ENCODE data around the gene GATB. TPM values are rescaled to one million over a fixed set of nuclear protein-coding genes. Genes with fewer than 3 reads are reported as not detected.

Gene GATB
- total and polyA plus RNA-seq, 2 experiments from 2014 or later, result 17.7 to 18.9 TPM

DNA sequence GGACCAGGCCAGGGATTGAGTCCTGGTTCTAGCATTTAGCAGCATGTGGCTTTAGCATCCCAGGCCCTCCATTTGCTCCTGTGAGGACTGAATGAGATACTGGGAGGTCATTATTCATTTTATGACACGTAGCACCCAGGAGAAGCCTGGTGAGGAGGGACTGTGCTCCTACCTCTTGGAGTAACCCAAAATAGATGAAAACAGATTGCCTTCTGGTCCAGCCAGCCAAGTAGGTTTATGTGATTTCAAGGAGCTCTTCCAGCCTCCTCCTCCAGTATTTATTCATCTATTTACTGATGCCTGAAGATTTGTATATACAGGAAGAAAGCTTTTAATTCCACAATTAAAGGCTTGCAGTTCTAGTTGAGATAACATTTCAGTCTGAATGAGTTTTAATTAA, 109.3 kb downstream of the GATB start:
- Mint-ChIP-seq H3K9me3 (no peaks in the 10 kb centered on the region), H3K27ac (no peak overlapping the region), H3K27me3 (ENCODE audit: insufficient read depth, low read depth, poor library complexity) (peaks cover 3% of the 10 kb centered on the region), H3K4me3 (no peak overlapping the region), H3K36me3 (ENCODE audit: low read depth) (peaks cover 8% of the 10 kb centered on the region), H3K4me1 (peaks cover under 1% of the 10 kb centered on the region; the same call in 1 of the 3 replicates)
- H3K4me2 ChIP-seq, result no peak overlapping the region
- no peak overlapping the region for H3K4me3 ChIP-seq
- H2AFZ ChIP-seq, result no peak overlapping the region
- no peak for TF ChIP-seq EZH2phosphoT487 (IDR thresholded peaks at IDR 0.05; ENCODE audit: unreplicated experiment)
- no peak for TF ChIP-seq ZNF331 (CRISPR knock-in tag; IDR thresholded peaks at IDR 0.05; ENCODE audit: low read depth)
- no peak for TF ChIP-seq POLR2AphosphoS5 (IDR thresholded peaks at IDR 0.05; ENCODE audit: low read depth)
- TF ChIP-seq, protein P1, sequence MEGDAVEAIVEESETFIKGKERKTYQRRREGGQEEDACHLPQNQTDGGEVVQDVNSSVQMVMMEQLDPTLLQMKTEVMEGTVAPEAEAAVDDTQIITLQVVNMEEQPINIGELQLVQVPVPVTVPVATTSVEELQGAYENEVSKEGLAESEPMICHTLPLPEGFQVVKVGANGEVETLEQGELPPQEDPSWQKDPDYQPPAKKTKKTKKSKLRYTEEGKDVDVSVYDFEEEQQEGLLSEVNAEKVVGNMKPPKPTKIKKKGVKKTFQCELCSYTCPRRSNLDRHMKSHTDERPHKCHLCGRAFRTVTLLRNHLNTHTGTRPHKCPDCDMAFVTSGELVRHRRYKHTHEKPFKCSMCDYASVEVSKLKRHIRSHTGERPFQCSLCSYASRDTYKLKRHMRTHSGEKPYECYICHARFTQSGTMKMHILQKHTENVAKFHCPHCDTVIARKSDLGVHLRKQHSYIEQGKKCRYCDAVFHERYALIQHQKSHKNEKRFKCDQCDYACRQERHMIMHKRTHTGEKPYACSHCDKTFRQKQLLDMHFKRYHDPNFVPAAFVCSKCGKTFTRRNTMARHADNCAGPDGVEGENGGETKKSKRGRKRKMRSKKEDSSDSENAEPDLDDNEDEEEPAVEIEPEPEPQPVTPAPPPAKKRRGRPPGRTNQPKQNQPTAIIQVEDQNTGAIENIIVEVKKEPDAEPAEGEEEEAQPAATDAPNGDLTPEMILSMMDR (conservative IDR thresholded peaks at IDR 0.05; ENCODE audit: low read depth in 2 of 2), result no peak
- TF ChIP-seq ZNF114 (CRISPR knock-in tag; IDR thresholded peaks at IDR 0.05), result no peak
- TF ChIP-seq JUNB (IDR thresholded peaks at IDR 0.05; ENCODE audit: unreplicated experiment), result no peak
- TF ChIP-seq, protein P2, sequence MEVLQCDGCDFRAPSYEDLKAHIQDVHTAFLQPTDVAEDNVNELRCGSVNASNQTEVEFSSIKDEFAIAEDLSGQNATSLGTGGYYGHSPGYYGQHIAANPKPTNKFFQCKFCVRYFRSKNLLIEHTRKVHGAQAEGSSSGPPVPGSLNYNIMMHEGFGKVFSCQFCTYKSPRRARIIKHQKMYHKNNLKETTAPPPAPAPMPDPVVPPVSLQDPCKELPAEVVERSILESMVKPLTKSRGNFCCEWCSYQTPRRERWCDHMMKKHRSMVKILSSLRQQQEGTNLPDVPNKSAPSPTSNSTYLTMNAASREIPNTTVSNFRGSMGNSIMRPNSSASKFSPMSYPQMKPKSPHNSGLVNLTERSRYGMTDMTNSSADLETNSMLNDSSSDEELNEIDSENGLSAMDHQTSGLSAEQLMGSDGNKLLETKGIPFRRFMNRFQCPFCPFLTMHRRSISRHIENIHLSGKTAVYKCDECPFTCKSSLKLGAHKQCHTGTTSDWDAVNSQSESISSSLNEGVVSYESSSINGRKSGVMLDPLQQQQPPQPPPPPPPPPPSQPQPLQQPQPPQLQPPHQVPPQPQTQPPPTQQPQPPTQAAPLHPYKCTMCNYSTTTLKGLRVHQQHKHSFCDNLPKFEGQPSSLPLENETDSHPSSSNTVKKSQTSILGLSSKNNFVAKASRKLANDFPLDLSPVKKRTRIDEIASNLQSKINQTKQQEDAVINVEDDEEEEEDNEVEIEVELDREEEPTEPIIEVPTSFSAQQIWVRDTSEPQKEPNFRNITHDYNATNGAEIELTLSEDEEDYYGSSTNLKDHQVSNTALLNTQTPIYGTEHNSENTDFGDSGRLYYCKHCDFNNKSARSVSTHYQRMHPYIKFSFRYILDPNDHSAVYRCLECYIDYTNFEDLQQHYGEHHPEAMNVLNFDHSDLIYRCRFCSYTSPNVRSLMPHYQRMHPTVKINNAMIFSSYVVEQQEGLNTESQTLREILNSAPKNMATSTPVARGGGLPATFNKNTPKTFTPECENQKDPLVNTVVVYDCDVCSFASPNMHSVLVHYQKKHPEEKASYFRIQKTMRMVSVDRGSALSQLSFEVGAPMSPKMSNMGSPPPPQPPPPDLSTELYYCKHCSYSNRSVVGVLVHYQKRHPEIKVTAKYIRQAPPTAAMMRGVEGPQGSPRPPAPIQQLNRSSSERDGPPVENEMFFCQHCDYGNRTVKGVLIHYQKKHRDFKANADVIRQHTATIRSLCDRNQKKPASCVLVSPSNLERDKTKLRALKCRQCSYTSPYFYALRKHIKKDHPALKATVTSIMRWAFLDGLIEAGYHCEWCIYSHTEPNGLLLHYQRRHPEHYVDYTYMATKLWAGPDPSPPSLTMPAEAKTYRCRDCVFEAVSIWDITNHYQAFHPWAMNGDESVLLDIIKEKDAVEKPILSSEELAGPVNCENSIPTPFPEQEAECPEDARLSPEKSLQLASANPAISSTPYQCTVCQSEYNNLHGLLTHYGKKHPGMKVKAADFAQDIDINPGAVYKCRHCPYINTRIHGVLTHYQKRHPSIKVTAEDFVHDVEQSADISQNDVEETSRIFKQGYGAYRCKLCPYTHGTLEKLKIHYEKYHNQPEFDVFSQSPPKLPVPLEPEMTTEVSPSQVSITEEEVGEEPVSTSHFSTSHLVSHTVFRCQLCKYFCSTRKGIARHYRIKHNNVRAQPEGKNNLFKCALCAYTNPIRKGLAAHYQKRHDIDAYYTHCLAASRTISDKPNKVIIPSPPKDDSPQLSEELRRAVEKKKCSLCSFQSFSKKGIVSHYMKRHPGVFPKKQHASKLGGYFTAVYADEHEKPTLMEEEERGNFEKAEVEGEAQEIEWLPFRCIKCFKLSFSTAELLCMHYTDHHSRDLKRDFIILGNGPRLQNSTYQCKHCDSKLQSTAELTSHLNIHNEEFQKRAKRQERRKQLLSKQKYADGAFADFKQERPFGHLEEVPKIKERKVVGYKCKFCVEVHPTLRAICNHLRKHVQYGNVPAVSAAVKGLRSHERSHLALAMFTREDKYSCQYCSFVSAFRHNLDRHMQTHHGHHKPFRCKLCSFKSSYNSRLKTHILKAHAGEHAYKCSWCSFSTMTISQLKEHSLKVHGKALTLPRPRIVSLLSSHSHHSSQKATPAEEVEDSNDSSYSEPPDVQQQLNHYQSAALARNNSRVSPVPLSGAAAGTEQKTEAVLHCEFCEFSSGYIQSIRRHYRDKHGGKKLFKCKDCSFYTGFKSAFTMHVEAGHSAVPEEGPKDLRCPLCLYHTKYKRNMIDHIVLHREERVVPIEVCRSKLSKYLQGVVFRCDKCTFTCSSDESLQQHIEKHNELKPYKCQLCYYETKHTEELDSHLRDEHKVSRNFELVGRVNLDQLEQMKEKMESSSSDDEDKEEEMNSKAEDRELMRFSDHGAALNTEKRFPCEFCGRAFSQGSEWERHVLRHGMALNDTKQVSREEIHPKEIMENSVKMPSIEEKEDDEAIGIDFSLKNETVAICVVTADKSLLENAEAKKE (CRISPR knock-in tag; IDR thresholded peaks at IDR 0.05), result no peak
- TF ChIP-seq, protein P3, sequence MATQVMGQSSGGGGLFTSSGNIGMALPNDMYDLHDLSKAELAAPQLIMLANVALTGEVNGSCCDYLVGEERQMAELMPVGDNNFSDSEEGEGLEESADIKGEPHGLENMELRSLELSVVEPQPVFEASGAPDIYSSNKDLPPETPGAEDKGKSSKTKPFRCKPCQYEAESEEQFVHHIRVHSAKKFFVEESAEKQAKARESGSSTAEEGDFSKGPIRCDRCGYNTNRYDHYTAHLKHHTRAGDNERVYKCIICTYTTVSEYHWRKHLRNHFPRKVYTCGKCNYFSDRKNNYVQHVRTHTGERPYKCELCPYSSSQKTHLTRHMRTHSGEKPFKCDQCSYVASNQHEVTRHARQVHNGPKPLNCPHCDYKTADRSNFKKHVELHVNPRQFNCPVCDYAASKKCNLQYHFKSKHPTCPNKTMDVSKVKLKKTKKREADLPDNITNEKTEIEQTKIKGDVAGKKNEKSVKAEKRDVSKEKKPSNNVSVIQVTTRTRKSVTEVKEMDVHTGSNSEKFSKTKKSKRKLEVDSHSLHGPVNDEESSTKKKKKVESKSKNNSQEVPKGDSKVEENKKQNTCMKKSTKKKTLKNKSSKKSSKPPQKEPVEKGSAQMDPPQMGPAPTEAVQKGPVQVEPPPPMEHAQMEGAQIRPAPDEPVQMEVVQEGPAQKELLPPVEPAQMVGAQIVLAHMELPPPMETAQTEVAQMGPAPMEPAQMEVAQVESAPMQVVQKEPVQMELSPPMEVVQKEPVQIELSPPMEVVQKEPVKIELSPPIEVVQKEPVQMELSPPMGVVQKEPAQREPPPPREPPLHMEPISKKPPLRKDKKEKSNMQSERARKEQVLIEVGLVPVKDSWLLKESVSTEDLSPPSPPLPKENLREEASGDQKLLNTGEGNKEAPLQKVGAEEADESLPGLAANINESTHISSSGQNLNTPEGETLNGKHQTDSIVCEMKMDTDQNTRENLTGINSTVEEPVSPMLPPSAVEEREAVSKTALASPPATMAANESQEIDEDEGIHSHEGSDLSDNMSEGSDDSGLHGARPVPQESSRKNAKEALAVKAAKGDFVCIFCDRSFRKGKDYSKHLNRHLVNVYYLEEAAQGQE (IDR thresholded peaks at IDR 0.05; ENCODE audit: unreplicated experiment), result no peak
- TF ChIP-seq STAT1 (IDR thresholded peaks at IDR 0.05; ENCODE audit: unreplicated experiment), result no peak
- TF ChIP-seq CREB1 (CRISPR knock-in tag; IDR thresholded peaks at IDR 0.05; ENCODE audit: low read depth), result no peak
- TF ChIP-seq EZH2 (IDR thresholded peaks at IDR 0.05; ENCODE audit: low read depth, unreplicated experiment), result no peak
- TF ChIP-seq, protein P4, sequence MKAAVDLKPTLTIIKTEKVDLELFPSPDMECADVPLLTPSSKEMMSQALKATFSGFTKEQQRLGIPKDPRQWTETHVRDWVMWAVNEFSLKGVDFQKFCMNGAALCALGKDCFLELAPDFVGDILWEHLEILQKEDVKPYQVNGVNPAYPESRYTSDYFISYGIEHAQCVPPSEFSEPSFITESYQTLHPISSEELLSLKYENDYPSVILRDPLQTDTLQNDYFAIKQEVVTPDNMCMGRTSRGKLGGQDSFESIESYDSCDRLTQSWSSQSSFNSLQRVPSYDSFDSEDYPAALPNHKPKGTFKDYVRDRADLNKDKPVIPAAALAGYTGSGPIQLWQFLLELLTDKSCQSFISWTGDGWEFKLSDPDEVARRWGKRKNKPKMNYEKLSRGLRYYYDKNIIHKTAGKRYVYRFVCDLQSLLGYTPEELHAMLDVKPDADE (IDR thresholded peaks at IDR 0.05), result no peak
- no peak for TF ChIP-seq NANOG (IDR thresholded peaks at IDR 0.05; ENCODE audit: borderline replicate concordance)
- no peaks in the 10 kb centered on the region for H3K9me2 ChIP-seq (ENCODE audit: insufficient read depth)
- H3F3A ChIP-seq (replicated peaks; ENCODE audit: low read depth), result 0 out of 2 replicates have a peak, but pooled peaks cover 5% of the 10 kb centered on the region
- no peak overlapping the region for H3K27ac ChIP-seq (ENCODE audit: low read depth)
- H3K27me3 ChIP-seq (ENCODE audit: insufficient read depth), result no peaks in the 10 kb centered on the region
- H4K20me1 ChIP-seq (replicated peaks; ENCODE audit: insufficient read depth), result peaks cover 6% of the 10 kb centered on the region; the same call in 1 of the 2 replicates
- H3K4me1 ChIP-seq (ENCODE audit: insufficient read depth), result no peaks in the 10 kb centered on the region
- H3K36me3 ChIP-seq (ENCODE audit: insufficient read depth), result peaks cover 16% of the 10 kb centered on the region
- no peak for DNase-seq (ENCODE audit: low spot score)
- no peak for ATAC-seq
- H3K79me2 ChIP-seq (replicated peaks; ENCODE audit: insufficient read depth), result peaks cover 3% of the 10 kb centered on the region
